Measurements from ENCODE around the gene NT5C.

NT5C gene

GRCh38 chr17:75131278-75132017, at the start of gene NT5C:
TSS of gene NT5C (minus strand) at chr17:75131742. CDS start at chr17:75131707, 35 bp downstream.
- TF ChIP-seq GATA2 (IDR thresholded peaks at IDR 0.05; ENCODE audit: low read depth, low read length): no peak
- no peak for TF ChIP-seq GATA3 (IDR thresholded peaks at IDR 0.05; ENCODE audit: low read depth, low read length)

DNA sequence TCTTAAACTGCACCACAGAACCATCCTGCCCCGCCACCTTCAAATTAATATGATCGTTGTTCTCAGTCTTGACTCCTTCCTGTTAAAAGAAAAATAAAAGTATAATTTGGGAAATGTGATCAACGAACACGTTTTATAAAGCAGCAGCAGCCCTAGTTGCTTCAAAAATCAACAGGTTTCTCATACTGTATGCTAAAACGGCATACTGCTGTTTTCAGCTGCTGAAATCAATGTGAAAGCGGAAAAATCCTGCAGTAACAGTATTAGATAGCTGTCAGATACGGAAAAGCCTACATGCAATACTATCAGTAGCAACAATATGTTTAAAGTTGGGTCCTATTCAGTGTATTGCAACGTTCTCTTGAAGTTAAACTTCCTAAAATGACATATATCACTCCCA, 49.6 kb upstream of the NT5C start:
- TF ChIP-seq GATA3 (IDR thresholded peaks at IDR 0.05; ENCODE audit: low read depth, low read length) (no peak), GATA2 (IDR thresholded peaks at IDR 0.05; ENCODE audit: low read depth, low read length) (no peak)

DNA sequence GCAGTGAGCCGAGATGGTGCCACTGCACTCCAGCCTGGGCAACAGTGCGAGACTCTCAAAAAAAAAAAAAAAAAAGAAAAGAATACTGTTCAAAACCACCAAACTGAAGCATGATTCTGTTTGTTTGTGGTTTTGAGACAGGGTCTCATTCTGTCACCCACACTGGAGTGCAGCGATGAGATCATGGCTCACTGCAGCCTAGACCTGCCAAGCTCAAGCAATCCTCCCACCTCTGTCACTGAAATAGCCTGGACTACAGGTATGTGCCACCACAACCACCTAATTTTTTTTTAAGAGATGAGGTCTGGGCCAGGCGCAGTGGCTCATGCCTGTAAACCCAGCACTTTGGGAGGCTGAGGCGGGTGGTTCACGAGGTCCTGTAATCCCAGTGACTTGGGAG, 46.9 kb upstream of the NT5C start:
- TF ChIP-seq GATA2 (IDR thresholded peaks at IDR 0.05; ENCODE audit: low read depth, low read length) (no peak), GATA3 (IDR thresholded peaks at IDR 0.05; ENCODE audit: low read depth, low read length) (no peak)

DNA sequence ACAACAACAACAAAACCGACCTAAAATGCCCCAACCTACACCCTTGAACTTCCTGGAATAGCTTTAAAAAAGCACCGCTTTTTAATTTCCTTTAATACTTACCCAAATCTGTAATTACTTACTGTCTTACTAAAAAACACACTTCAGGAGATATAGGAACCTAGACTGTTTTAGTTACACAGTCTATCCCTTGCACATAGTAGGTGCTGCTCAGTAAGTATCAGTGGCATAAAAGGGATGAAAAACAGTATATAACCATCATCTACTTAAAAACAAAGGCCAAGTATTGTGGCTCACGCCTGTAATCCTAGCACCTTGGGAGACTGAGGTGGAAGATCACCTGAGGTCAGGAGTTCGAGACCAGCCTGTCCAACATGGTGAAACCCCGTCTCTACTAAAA, 45.1 kb upstream of the NT5C start:
- no peak for TF ChIP-seq GATA2 (IDR thresholded peaks at IDR 0.05; ENCODE audit: low read depth, low read length)
- no peak for TF ChIP-seq GATA3 (IDR thresholded peaks at IDR 0.05; ENCODE audit: low read depth, low read length)

- no peak for TF ChIP-seq GATA2 (IDR thresholded peaks at IDR 0.05; ENCODE audit: low read depth, low read length)
- TF ChIP-seq GATA3 (IDR thresholded peaks at IDR 0.05; ENCODE audit: low read depth, low read length): no peak
These were observed 43.5 kb upstream of the NT5C start for GRCh38 chr17:75174996-75175395.

- TF ChIP-seq GATA3 (IDR thresholded peaks at IDR 0.05; ENCODE audit: low read depth, low read length): no peak
- no peak for TF ChIP-seq GATA2 (IDR thresholded peaks at IDR 0.05; ENCODE audit: low read depth, low read length)
These were observed 42.0 kb upstream of the NT5C start for GRCh38 chr17:75173526-75173925.

GRCh38 chr17:75168998-75169397, 37.5 kb upstream of the NT5C start:
- no peak for TF ChIP-seq GATA3 (IDR thresholded peaks at IDR 0.05; ENCODE audit: low read depth, low read length)

GRCh38 chr17:75163074-75163473, 31.5 kb upstream of the NT5C start:
- TF ChIP-seq GATA3 (IDR thresholded peaks at IDR 0.05; ENCODE audit: low read depth, low read length) (no peak), GATA2 (IDR thresholded peaks at IDR 0.05; ENCODE audit: low read depth, low read length) (no peak)

- TF ChIP-seq GATA3 (IDR thresholded peaks at IDR 0.05; ENCODE audit: low read depth, low read length) (no peak), GATA2 (IDR thresholded peaks at IDR 0.05; ENCODE audit: low read depth, low read length) (no peak)
These were observed 28.7 kb upstream of the NT5C start for GRCh38 chr17:75160211-75160610.

DNA sequence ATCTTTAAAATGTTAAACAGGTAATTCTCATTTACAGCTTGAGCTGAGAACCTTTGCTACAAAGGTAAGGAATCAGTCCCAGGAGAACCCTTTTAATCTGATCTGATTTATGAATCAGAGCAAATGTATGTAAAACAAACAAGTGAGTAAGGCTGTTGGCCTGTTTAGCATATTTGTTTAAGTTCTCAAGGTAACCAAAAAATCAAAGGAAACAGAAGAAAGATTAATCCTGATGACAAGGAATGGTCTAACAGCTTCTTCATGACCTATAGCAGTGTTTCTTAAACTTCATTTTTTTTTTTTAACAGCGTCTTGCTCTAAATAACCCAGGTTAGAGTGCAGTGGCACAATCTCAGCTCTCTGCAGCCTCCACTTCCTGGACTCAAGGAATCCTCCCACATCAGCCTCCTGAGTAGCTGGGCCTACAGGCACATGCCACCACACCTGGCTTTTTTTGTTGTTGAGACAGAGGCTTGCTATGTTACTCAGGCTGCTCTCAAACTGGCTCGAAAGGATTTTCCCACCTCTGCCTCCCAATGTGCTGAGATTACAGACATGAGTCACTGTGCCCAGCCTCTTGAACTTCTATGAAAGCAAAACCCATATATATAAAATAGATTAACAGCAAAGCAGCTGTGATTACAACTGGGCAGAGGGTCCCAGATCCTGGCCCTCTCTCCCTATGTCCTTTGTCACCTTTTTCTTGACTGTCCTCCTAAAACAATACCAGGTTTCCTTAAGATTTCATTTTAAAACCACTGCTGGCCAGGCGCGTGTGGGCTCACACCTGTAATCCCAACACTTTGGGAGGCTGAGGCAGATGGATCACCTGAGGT, 27.9 kb upstream of the NT5C start:
- TF ChIP-seq GATA3 (IDR thresholded peaks at IDR 0.05; ENCODE audit: low read depth, low read length) (no peak), GATA2 (IDR thresholded peaks at IDR 0.05; ENCODE audit: low read depth, low read length) (no peak)

DNA sequence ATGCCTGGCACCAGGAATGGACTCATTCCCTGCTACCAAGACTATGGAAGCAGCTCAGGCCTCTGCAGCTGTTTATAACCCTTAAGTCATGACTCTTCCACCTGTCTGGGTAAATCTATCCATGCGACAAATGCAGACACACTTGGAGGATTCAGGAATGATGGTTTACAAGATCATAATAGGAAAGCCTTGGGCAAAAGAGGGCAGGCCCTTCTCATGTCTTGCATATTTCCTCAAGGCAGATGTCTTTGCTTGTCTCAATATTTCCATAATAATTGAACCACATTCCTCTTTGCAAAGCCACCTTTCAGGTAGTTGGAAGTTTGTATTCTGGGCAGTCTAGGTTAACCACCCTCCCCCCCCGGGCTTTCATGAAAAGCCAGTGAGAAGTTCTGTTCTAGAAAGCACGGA, 23.7 kb upstream of the NT5C start:
- TF ChIP-seq GATA2 (IDR thresholded peaks at IDR 0.05; ENCODE audit: low read depth, low read length) (no peak), GATA3 (IDR thresholded peaks at IDR 0.05; ENCODE audit: low read depth, low read length) (no peak)

DNA sequence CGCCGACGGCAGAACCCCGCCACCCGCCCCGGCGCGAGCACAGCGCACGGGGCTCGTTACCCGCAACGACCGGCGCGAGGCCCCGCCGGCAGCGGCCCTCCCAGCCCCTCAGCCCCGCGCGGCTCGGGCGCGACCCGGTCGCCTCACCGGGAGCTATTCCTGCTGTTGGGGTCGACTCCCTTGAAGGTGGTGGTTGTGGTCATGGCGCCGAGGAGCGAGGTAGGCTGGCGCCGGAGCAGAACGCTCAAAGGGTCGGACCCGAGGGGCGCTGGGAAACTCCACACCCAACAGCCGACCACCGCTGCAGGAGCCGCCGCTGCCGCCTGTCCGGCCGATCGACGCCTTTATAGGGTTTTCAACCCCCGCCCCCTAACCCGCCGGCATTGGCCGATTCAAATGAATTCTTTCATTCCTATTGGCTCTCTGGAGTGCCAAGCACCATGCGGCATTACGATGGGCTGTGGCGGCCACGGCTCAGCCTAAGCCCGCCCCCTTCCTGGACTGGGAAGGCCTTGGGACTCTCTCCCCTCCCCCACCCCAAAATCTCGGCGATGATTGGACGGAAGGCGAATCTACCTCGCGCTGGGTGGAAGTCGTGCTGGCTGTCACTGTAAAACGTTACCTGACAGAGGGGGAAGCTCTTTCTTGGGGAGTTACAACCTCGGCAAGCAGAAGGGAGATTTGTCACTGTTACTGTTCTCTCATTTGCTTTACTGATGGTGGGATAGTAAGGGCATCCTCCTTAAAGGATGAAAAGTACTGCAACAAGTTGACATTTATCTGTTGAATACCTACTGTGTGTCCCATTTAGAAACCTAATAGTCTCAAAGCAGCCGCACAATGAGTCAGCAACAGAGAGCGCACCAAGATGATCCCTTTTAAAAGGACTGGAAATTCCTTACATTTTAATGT, 22.9 kb upstream of the NT5C start, which contains the start of gene JPT1:
Gene JPT1 (minus strand): TSS at position 318 of the 912 bp plus-strand sequence. CDS start 115 bp downstream, at position 203.
- no peak for TF ChIP-seq GATA3 (IDR thresholded peaks at IDR 0.05; ENCODE audit: low read depth, low read length)
- no peak for TF ChIP-seq GATA2 (IDR thresholded peaks at IDR 0.05; ENCODE audit: low read depth, low read length)

GRCh38 chr17:75153780-75154194, 22.2 kb upstream of the NT5C start:
- TF ChIP-seq GATA2 (IDR thresholded peaks at IDR 0.05; ENCODE audit: low read depth, low read length) (no peak), GATA3 (IDR thresholded peaks at IDR 0.05; ENCODE audit: low read depth, low read length) (no peak)

All from SH-SY5Y (cell line).